Spleen (tissue), 13 donors: ENCODE results near the gene CCDC12. TPM values are rescaled to one million over a fixed set of nuclear protein-coding genes. Genes with fewer than 3 reads are reported as not detected.
A peak's percentile ranks its signal among the peaks of the same experiment; 100 is the strongest.

Source experiments
- DNase-seq: peaks from one replicate; pipeline ENCODE4 v3.0.0-alpha.2; 2020
- H3K27ac ChIP-seq, 8 donors: fragments of 200-600 bp; sonication (generic) in 7 of 8; 1 replicate in 4 of 8; 2 replicates in 4 of 8; pipeline versions ENCODE4 v1.5.0 to v1.8.0; 2016 to 2021; ENCODE audit warnings: inconsistent platforms in 4 of 8, mild to moderate bottlenecking in 4 of 8, moderate library complexity in 1 of 8
- H3K27me3 ChIP-seq, 7 donors: fragments of 200-600 bp; sonication (generic) in 6 of 7; replicated peaks in 1 of 7; 1 replicate in 4 of 7; 2 replicates in 3 of 7; pipeline versions ENCODE4 v1.5.0 to v1.8.0; 2016 to 2021; ENCODE audit warnings: inconsistent platforms in 3 of 7, mild to moderate bottlenecking in 1 of 7
- H3K36me3 ChIP-seq, 6 donors: fragments of 200-600 bp; sonication (generic) in 5 of 6; 1 replicate in 4 of 6; 2 replicates in 2 of 6; pipeline versions ENCODE4 v1.5.0 to v1.8.0; 2016 to 2021; ENCODE audit warnings: inconsistent platforms in 2 of 6
- H3K4me1 ChIP-seq, 6 donors: fragments of 200-600 bp; sonication (generic) in 5 of 6; 1 replicate in 3 of 6; 2 replicates in 3 of 6; pipeline versions ENCODE4 v1.5.0 to v1.8.0; 2016 to 2021; ENCODE audit warnings: inconsistent platforms in 3 of 6
- H3K4me3 ChIP-seq, 8 donors: fragments of 200-600 bp; sonication (generic) in 7 of 8; 1 replicate in 4 of 8; 2 replicates in 4 of 8; pipeline versions ENCODE4 v1.5.0 to v1.8.0; 2016 to 2021; ENCODE audit warnings: inconsistent platforms in 4 of 8, mild to moderate bottlenecking in 4 of 8, moderate library complexity in 2 of 8
- H3K9me3 ChIP-seq, 8 donors: fragments of 200-600 bp; sonication (generic) in 7 of 8; 1 replicate in 4 of 8; 2 replicates in 4 of 8; pipeline versions ENCODE4 v1.5.0 to v1.8.0; 2016 to 2021; ENCODE audit warnings: inconsistent platforms in 4 of 8
- CTCF ChIP-seq, 11 experiments: fragments of 200-600 bp in 7 of 11; fragments of 450-650 bp in 4 of 11; sonication (generic) in 4 of 11; IDR thresholded peaks in 8 of 11; conservative IDR thresholded peaks in 3 of 11; 1 replicate in 7 of 11; 2 replicates in 4 of 11; pipeline versions ENCODE4 v1.4.0 to v1.8.0; 2016 to 2021; ENCODE audit warnings: antibody characterized with exemption in 11 of 11, inconsistent platforms in 4 of 11, mild to moderate bottlenecking in 1 of 11
- POLR2A ChIP-seq, 3 donors: fragments of 450-650 bp; IDR thresholded peaks; one replicate each; pipeline ENCODE4 v1.5.1; 2017; ENCODE audit warnings: antibody characterized with exemption in 3 of 3, mild to moderate bottlenecking in 1 of 3
- POLR2AphosphoS5 ChIP-seq, 3 donors: sonication (generic); formaldehyde crosslinking; IDR thresholded peaks; one replicate each; pipeline ENCODE4 v1.5.1; 2017; ENCODE audit warnings: antibody characterized with exemption in 3 of 3
- WGBS, 5 donors: extraction: QIAGEN DNeasy Blood & Tissue Kit in 3 of 5; methylation state at CpG; one replicate each; pipeline versions ENCODE4 v1.1.5 to v1.1.7; 2013 to 2018; 5-methylcytosine and 5-hydroxymethylcytosine counted together
- intact Hi-C: fragments of 100-400 bp; cut with DNase I; formaldehyde crosslinking; loops from one replicate; pipeline ENCODE4 v1.15.0; 2023; ENCODE audit warnings: low total_unique reads
- long read RNA-seq, 2 donors: transcript quantifications; one replicate each; lab custom pipeline, GENCODE V29; 2026
- polyA plus RNA-seq, 3 donors: library from polyadenylated mRNA; stranded (reverse); fragments of 200-250 nt; gene quantifications; one replicate each; pipeline ENCODE4 v1.2.1, GENCODE V29; 2013
- total RNA-seq, 7 donors: library from RNA; depleted of rRNA in 3 of 7; stranded (reverse); fragments of >200 nt in 3 of 7; fragmentation: NEBNext Ultra II Directional in 4 of 7; extraction: Animal tissue kit (Norgen Biotek cat#: 25700) in 4 of 7; gene quantifications; one replicate each; pipeline versions ENCODE4 v1.1.0 to v1.2.1, GENCODE V29; 2016 to 2021
- donor health status: healthy with polysubstance abuse.
- donor health status: DM: no; HTN: no; CAD: no; lungs with moderate emphysema.
- donor health status: DM: no; HTN: no; CAD: no.
- donor health status: Bipolar disorder and iron deficiency.
- donor health status: healthy.
- donor health status: DM: no; HTN: no; CAD: no.
- donor health status: DM: yes; HTN: yes; CAD: no.

CCDC12 gene
- total RNA-seq, result 10 to 100 TPM; 36.5 to 71.4 (median 54.7) TPM
- 100 to 1,000 TPM in 2 of 3 donors, 10 to 100 TPM in 1; 93.5 to 124 (median 105) TPM for polyA plus RNA-seq
- long read RNA-seq, donor 1, transcript CCDC12-211 (1 exons, 2,412 nt), result major isoform, 6 of 30 reads
- long read RNA-seq, donor 1, partial matches to known transcripts, result 22 of 30 reads
- long read RNA-seq, donor 1, other reads (novel, unspliced or antisense), result 0 of 30 reads
- long read RNA-seq, donor 2, transcript CCDC12-211 (1 exons, 2,412 nt), result major isoform, 6 of 25 reads
- long read RNA-seq, donor 2, partial matches to known transcripts, result 17 of 25 reads
- long read RNA-seq, donor 2, other reads (novel, unspliced or antisense), result 0 of 25 reads

- H3K9me3 ChIP-seq, result no peaks in the 10 kb centered on the region
- H3K27ac ChIP-seq, result peak within 1 kb of the TSS; percentile 81 to 96 (median 90)
- H3K4me1 ChIP-seq, result peaks cover 38 to 91% (median 82%) of the 10 kb centered on the region in 6 donors
- peak in 2 of 11 experiments; percentile 7 to 16 for TF ChIP-seq CTCF (IDR thresholded peaks at IDR 0.05 in 8 of 11, conservative IDR thresholded peaks at IDR 0.05 in 3 of 11)
- TF ChIP-seq POLR2AphosphoS5 (IDR thresholded peaks at IDR 0.05), result peak; percentile 94 to 98 (median 95)
- peak in 1 of 3 donors; percentile 47 for TF ChIP-seq POLR2A (IDR thresholded peaks at IDR 0.05)
- intact Hi-C loops, result no loop called here
- no peaks in the 10 kb centered on the region for H3K27me3 ChIP-seq
- peaks cover 0 to 1% (median 0%) of the 10 kb centered on the region in 6 donors for H3K36me3 ChIP-seq
- DNase-seq, result peak; percentile 97
- 1% methylated on average over 40 to 64 of the region's 64 CpGs for WGBS, 5 donors
- H3K4me3 ChIP-seq, result peak within 1 kb of the TSS; percentile 69 to 96 (median 87)
Measured at GRCh38 chr3:46976326-46977190, at the start of gene CCDC12. Gene CCDC12 (minus strand): TSS chr3:46976745. CDS start chr3:46976732, 13 bp downstream.

- peaks cover 0 to 23% (median 5%) of the 10 kb centered on the region in 6 donors for H3K4me1 ChIP-seq
- no peak overlapping the region for H3K27ac ChIP-seq
- intact Hi-C loops, result no loop called here
- no peaks in the 10 kb centered on the region for H3K9me3 ChIP-seq
- TF ChIP-seq POLR2AphosphoS5 (IDR thresholded peaks at IDR 0.05) (no peak), POLR2A (IDR thresholded peaks at IDR 0.05) (no peak), CTCF (IDR thresholded peaks at IDR 0.05 in 8 of 11, conservative IDR thresholded peaks at IDR 0.05 in 3 of 11) (no peak)
- no peaks in the 10 kb centered on the region for H3K27me3 ChIP-seq
- peaks cover 0 to 80% (median 5%) of the 10 kb centered on the region in 6 donors for H3K36me3 ChIP-seq
- no peak for DNase-seq
- H3K4me3 ChIP-seq, result no peak overlapping the region
Measured at GRCh38 chr3:47024932-47025331, 48.4 kb upstream of the CCDC12 start.

GRCh38 chr3:47022641-47023071 lies 46.1 kb upstream of the CCDC12 start:
- DNase-seq, result no peak
- WGBS, 5 donors, result 50 to 83% (median 75%) methylated on average over 1 of the region's 1 CpG
- H3K4me3 ChIP-seq, result no peak overlapping the region

More at GRCh38 chr3:47022641-47023071, 46.1 kb upstream of the CCDC12 start:
- Histone ChIP-seq H3K4me1 (peaks cover under 1 to 46% (median 14%) of the 10 kb centered on the region in 6 donors), H3K9me3 (no peaks in the 10 kb centered on the region), H3K27ac (peak overlapping the region in 1 of 8 donors; percentile 11), H3K36me3 (peaks cover 0 to 80% (median 21%) of the 10 kb centered on the region in 6 donors), H3K27me3 (no peaks in the 10 kb centered on the region)
- no peak for TF ChIP-seq POLR2A (IDR thresholded peaks at IDR 0.05)
- TF ChIP-seq POLR2AphosphoS5 (IDR thresholded peaks at IDR 0.05), result no peak
- TF ChIP-seq CTCF (IDR thresholded peaks at IDR 0.05 in 8 of 11, conservative IDR thresholded peaks at IDR 0.05 in 3 of 11), result no peak
- intact Hi-C loops, result no loop called here
